H1 (cell line): ENCODE results near the gene CAPN9. TPM values are rescaled to one million over a fixed set of nuclear protein-coding genes. Genes with fewer than 3 reads are reported as not detected.

Experiments used
- CTCF ChIA-PET: fragments of 300-600 bp; sonication (Branson Sonifier 250); formaldehyde crosslinking; loops from one replicate; lab custom pipeline; 2021; ENCODE audit not compliant: partially characterized antibody; lab: Charles Lee
- POLR2A ChIA-PET: fragments of 300-600 bp; sonication (Branson Sonifier 250); formaldehyde crosslinking; loops from one replicate; lab custom pipeline; 2021; ENCODE audit warnings: inconsistent platforms; ENCODE audit not compliant: partially characterized antibody; lab: Charles Lee
- DNase-seq, 2 experiments: peaks; one replicate each; pipeline versions ENCODE4 v3.0.0 to v3.0.0-alpha.2; 2010 to 2022; ENCODE audit warnings: low spot score in 2 of 2, low read depth in 1 of 2, mixed read lengths in 1 of 2
- FAIRE-seq: peaks from 2 replicates; lab custom pipeline; 2011; peaks lifted over from hg19 to GRCh38; lab: Jason Lieb, UNC
- H2AFZ ChIP-seq: 2 replicates; pipeline ENCODE4 v1.8.1; 2012; ENCODE audit warnings: low read length, inconsistent platforms
- H2AK5ac ChIP-seq: 2 replicates; pipeline ENCODE4 v1.6.1; 2013; ENCODE audit warnings: low read depth, low read length
- H2BK120ac ChIP-seq: replicated peaks from 2 replicates; pipeline ENCODE3; 2013; ENCODE audit warnings: low read depth, low read length, inconsistent platforms
- H2BK12ac ChIP-seq: 2 replicates; pipeline ENCODE4 v1.6.1; 2013; ENCODE audit warnings: low read depth, low read length
- H2BK15ac ChIP-seq: 2 replicates; pipeline ENCODE4 v1.6.1; 2013; ENCODE audit warnings: low read length
- H2BK20ac ChIP-seq: 2 replicates; pipeline ENCODE4 v1.6.1; 2013; ENCODE audit warnings: low read length
- H2BK5ac ChIP-seq: 2 replicates; pipeline ENCODE4 v1.6.1; 2013; ENCODE audit warnings: low read depth, low read length
- H3K14ac ChIP-seq: 2 replicates; pipeline ENCODE4 v1.6.1; 2013; ENCODE audit warnings: inconsistent platforms; ENCODE audit not compliant: insufficient read length
- H3K18ac ChIP-seq: 2 replicates; pipeline ENCODE4 v1.6.1; 2013; ENCODE audit warnings: low read length; ENCODE audit errors: extremely low read depth
- H3K23ac ChIP-seq: 2 replicates; pipeline ENCODE4 v1.6.1; 2013; ENCODE audit warnings: inconsistent platforms; ENCODE audit not compliant: insufficient read length
- H3K23me2 ChIP-seq: 2 replicates; pipeline ENCODE4 v1.6.1; 2013; ENCODE audit warnings: low read depth, low read length
- H3K27ac ChIP-seq: 2 replicates; pipeline ENCODE4 v1.6.1; 2011; ENCODE audit warnings: low read depth, low read length, inconsistent platforms
- H3K27me3 ChIP-seq, 4 experiments: replicated peaks in 1 of 4; 1 replicate in 1 of 4; 2 replicates in 3 of 4; pipeline versions ENCODE4 v1.6.1 to v1.8.1; 2011 to 2013; ENCODE audit warnings: low read length in 3 of 4, mild to moderate bottlenecking in 3 of 4, inconsistent platforms in 2 of 4, mixed read lengths in 2 of 4, moderate library complexity in 1 of 4; ENCODE audit not compliant: control insufficient read depth in 3 of 4, insufficient read depth in 3 of 4; ENCODE audit errors: extremely low read depth in 1 of 4
- H3K36me3 ChIP-seq, 4 experiments: 2 replicates each; pipeline versions ENCODE4 v1.6.1 to v1.8.1; 2011 to 2013; ENCODE audit warnings: mild to moderate bottlenecking in 4 of 4, low read length in 3 of 4, moderate library complexity in 2 of 4, control low read depth in 1 of 4, inconsistent platforms in 1 of 4; ENCODE audit not compliant: insufficient read depth in 4 of 4, control insufficient read depth in 2 of 4
- H3K4ac ChIP-seq: replicated peaks from 2 replicates; pipeline ENCODE3; 2013; ENCODE audit warnings: low read length, low read depth, mixed read lengths, inconsistent platforms; ENCODE audit not compliant: insufficient read length
- H3K4me1 ChIP-seq, 4 experiments: replicated peaks in 1 of 4; 1 replicate in 1 of 4; 2 replicates in 3 of 4; pipeline versions ENCODE4 v1.6.1 to v1.8.1; 2011 to 2013; ENCODE audit warnings: low read length in 3 of 4, inconsistent platforms in 2 of 4, mixed read lengths in 1 of 4; ENCODE audit not compliant: insufficient read depth in 4 of 4, control insufficient read depth in 3 of 4
- H3K4me2 ChIP-seq, 2 experiments: 2 replicates each; pipeline versions ENCODE4 v1.6.1 to v1.8.1; 2011 to 2013; ENCODE audit warnings: low read depth in 2 of 2, low read length in 2 of 2, control low read depth in 1 of 2, inconsistent platforms in 1 of 2, mild to moderate bottlenecking in 1 of 2; ENCODE audit not compliant: insufficient read depth in 1 of 2
- H3K4me3 ChIP-seq, 4 experiments: fragments of 200-600, 300-600 bp in 1 of 4; sonication (generic), shearing (Covaris generic), sonication (Bioruptor Twin) in 1 of 4; 2 replicates each; pipeline versions ENCODE4 v1.5.1 to v1.8.1; 2011 to 2016; ENCODE audit warnings: low read length in 4 of 4, low read depth in 3 of 4, control low read depth in 2 of 4, inconsistent platforms in 2 of 4, mild to moderate bottlenecking in 2 of 4, mixed read lengths in 1 of 4, moderate library complexity in 1 of 4; ENCODE audit not compliant: insufficient read depth in 2 of 4; ENCODE audit errors: extremely low read depth in 1 of 4
- H3K56ac ChIP-seq: replicated peaks from 2 replicates; pipeline ENCODE3; 2013; ENCODE audit warnings: low read depth, mild to moderate bottlenecking, mixed read lengths, low read length, inconsistent platforms; ENCODE audit not compliant: insufficient read length
- H3K79me1 ChIP-seq: 2 replicates; pipeline ENCODE4 v1.6.1; 2013; ENCODE audit warnings: low read depth, low read length, control low read depth
- H3K79me2 ChIP-seq, 2 experiments: 2 replicates each; pipeline versions ENCODE4 v1.6.1 to v1.8.1; 2012 to 2013; ENCODE audit warnings: low read length in 2 of 2, mild to moderate bottlenecking in 2 of 2, inconsistent platforms in 1 of 2; ENCODE audit not compliant: insufficient read depth in 2 of 2, control insufficient read depth in 1 of 2
- H3K9ac ChIP-seq, 4 experiments: replicated peaks in 1 of 4; 1 replicate in 1 of 4; 2 replicates in 3 of 4; pipeline versions ENCODE4 v1.6.1 to v1.8.1; 2011 to 2013; ENCODE audit warnings: low read depth in 3 of 4, low read length in 3 of 4, control low read depth in 2 of 4, mild to moderate bottlenecking in 2 of 4, moderate library complexity in 2 of 4, inconsistent platforms in 1 of 4; ENCODE audit errors: extremely low read depth in 1 of 4
- H3K9me3 ChIP-seq, 2 experiments: 2 replicates each; pipeline versions ENCODE4 v1.6.1 to v1.8.1; 2012 to 2013; ENCODE audit warnings: mild to moderate bottlenecking in 2 of 2, moderate library complexity in 2 of 2, control low read depth in 1 of 2, inconsistent platforms in 1 of 2, low read depth in 1 of 2, low read length in 1 of 2, mixed read lengths in 1 of 2; ENCODE audit not compliant: insufficient read depth in 2 of 2
- H4K20me1 ChIP-seq, 2 experiments: replicated peaks in 1 of 2; 2 replicates each; pipeline versions ENCODE3 to v1.8.1; 2011 to 2013; ENCODE audit warnings: inconsistent platforms in 2 of 2, low read length in 2 of 2, mild to moderate bottlenecking in 1 of 2; ENCODE audit not compliant: insufficient read depth in 2 of 2, control insufficient read depth in 1 of 2
- H4K5ac ChIP-seq: 2 replicates; pipeline ENCODE4 v1.6.1; 2013; ENCODE audit warnings: low read length, low read depth, mixed read lengths, inconsistent platforms; ENCODE audit not compliant: insufficient read length
- H4K8ac ChIP-seq: 2 replicates; pipeline ENCODE4 v1.8.0; 2013; ENCODE audit warnings: mild to moderate bottlenecking, moderate library complexity, low read length, inconsistent platforms; ENCODE audit not compliant: insufficient read depth; ENCODE audit errors: extremely low read depth
- H4K91ac ChIP-seq: replicated peaks from 2 replicates; pipeline ENCODE3; 2013; ENCODE audit warnings: low read length, mixed read lengths, inconsistent platforms; ENCODE audit not compliant: insufficient read length
- CTCF ChIP-seq, 3 experiments: IDR thresholded peaks; 1 replicate in 2 of 3; 2 replicates in 1 of 3; pipeline versions ENCODE4 v1.5.1 to v1.6.1; 2011; ENCODE audit warnings: low read length in 3 of 3, mild to moderate bottlenecking in 3 of 3, inconsistent platforms in 2 of 3, low read depth in 1 of 3, moderate library complexity in 1 of 3; ENCODE audit not compliant: insufficient read depth in 1 of 3; ENCODE audit errors: control extremely low read depth in 1 of 3
- EP300 ChIP-seq, 2 experiments: IDR thresholded peaks; 1 replicate in 1 of 2; 2 replicates in 1 of 2; pipeline ENCODE4 v1.6.1; 2011 to 2012; ENCODE audit warnings: low read depth in 2 of 2, low read length in 2 of 2, mild to moderate bottlenecking in 2 of 2, borderline replicate concordance in 1 of 2, inconsistent platforms in 1 of 2, moderate library complexity in 1 of 2
- RAD21 ChIP-seq, 2 experiments: IDR thresholded peaks in 1 of 2; conservative IDR thresholded peaks in 1 of 2; 2 replicates each; pipeline ENCODE4 v1.6.1; 2011; ENCODE audit warnings: low read depth in 2 of 2, low read length in 2 of 2, improper control_type of control experiment in 1 of 2, inconsistent platforms in 1 of 2, mild to moderate bottlenecking in 1 of 2, moderate library complexity in 1 of 2
- SIX5 ChIP-seq: IDR thresholded peaks from 2 replicates; pipeline ENCODE4 v1.6.1; 2011; ENCODE audit warnings: mild to moderate bottlenecking, low read depth, low read length
- TAF1 ChIP-seq: IDR thresholded peaks from 2 replicates; pipeline ENCODE4 v1.6.1; 2011; ENCODE audit warnings: mild to moderate bottlenecking, low read depth, low read length
- TCF12 ChIP-seq: IDR thresholded peaks from 2 replicates; pipeline ENCODE4 v1.6.1; 2011; ENCODE audit warnings: low read depth, mild to moderate bottlenecking, low read length
- WGBS, 2 experiments: shearing (Covaris generic) in 1 of 2; methylation state at CpG; one replicate each; pipeline versions ENCODE4 v1.1.6 to v1.1.7; 2013 to 2015; ENCODE audit warnings: low lambda C conversion rate in 2 of 2, mixed read lengths in 2 of 2, inconsistent platforms in 1 of 2, low coverage in 1 of 2, missing lambda C conversion rate in 1 of 2; ENCODE audit not compliant: insufficient replicate concordance in 2 of 2, insufficient coverage in 1 of 2, insufficient read length in 1 of 2; ENCODE audit errors: extremely low coverage in 1 of 2, missing lambda C conversion rate in 1 of 2; 5-methylcytosine and 5-hydroxymethylcytosine counted together
- polyA plus RNA-seq, 7 experiments: library from polyadenylated mRNA; depleted of rRNA in 3 of 7; stranded (reverse) in 5 of 7; unstranded in 2 of 7; fragments of >200 nt in 5 of 7; fragments of 200-250 nt in 2 of 7; gene quantifications; 1 replicate in 5 of 7; 2 replicates in 1 of 7; 4 replicates in 1 of 7; pipeline versions ENCODE4 v1.2.1 to v1.2.3, GENCODE V29; 2011 to 2013; ENCODE audit warnings: missing spikeins in 2 of 7, mixed read lengths in 2 of 7
- total RNA-seq: library from RNA; stranded (reverse); fragmentation: NEBNext Ultra II Directional; extraction: Animal tissue kit (Norgen Biotek cat#: 25700); gene quantifications from 2 replicates; pipeline ENCODE4 v1.2.1, GENCODE V29; 2021

CAPN9 gene
- total and polyA plus RNA-seq, 2 of the 8 experiments (the other 6 are each of a cell fraction or from before 2014, with no cell fraction given): 0.22 to 0.76 TPM

DNA sequence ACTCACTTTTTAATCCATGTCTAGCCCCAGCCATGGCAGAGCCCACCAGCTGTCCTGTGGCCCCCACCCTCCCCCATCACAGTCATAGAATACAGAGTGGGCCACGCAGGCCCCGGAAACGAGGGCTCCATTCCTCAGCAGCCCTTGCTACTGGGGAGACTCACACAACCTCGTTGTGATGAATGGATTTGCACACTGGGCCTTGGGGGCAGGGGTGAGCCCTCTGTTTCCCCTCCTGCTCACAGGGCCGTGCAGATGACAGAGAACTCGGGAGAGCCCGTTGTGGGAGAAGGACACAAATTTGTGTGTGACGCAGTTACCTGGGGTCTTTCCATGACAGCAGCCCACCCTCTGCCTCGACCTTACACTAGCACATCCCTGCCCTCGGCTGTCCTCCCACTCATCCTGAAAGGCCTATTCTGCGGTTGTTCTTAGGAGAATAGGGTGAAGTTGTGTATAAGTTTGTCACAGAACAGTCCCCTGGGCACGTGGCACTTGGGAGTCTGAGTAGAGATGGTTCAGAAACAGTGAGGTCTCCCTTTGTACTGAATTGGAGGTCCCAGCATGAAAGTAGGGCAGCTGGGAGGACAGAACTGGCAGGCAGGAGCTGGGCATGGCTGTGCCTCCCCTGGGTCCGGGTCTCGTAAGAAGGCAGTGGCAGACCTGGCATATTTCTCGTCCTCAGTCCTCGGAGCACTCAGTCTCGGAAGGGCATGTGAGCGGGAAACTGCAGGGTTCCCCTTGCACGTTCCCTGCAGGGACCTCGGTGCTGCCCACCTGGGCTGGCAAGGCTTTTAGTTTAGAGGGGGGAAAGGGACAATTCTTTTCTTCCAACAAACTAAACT, 40.1 kb upstream of the CAPN9 start:
- Histone ChIP-seq H3K23me2 (no peaks in the 10 kb centered on the region), H3K9me3 (no peaks in the 10 kb centered on the region), H3K27ac (no peak overlapping the region), H4K5ac (no peak overlapping the region), H3K79me2 (no peaks in the 10 kb centered on the region), H3K14ac (no peak overlapping the region), H3K27me3 (no peaks in the 10 kb centered on the region), H3K4me2 (no peak overlapping the region), H3K4me3 (no peak overlapping the region), H2AFZ (no peak overlapping the region), H2BK5ac (no peak overlapping the region), H4K20me1 (no peaks in the 10 kb centered on the region), H3K23ac (no peak overlapping the region), H3K56ac (no peak overlapping the region), H3K4ac (no peak overlapping the region), H3K79me1 (no peaks in the 10 kb centered on the region), H4K91ac (no peak overlapping the region), H3K18ac (no peak overlapping the region), H3K9ac (no peak overlapping the region), H2BK12ac (no peak overlapping the region), H2BK15ac (no peak overlapping the region), H2BK120ac (no peak overlapping the region), H2AK5ac (no peak overlapping the region), H3K4me1 (peaks cover 0 to 4% (median 0%) of the 10 kb centered on the region in 4 experiments; a peak in 2 of 7 replicates), H4K8ac (no peak overlapping the region), H3K36me3 (no peaks in the 10 kb centered on the region), H2BK20ac (no peak overlapping the region)
- ChIA-PET CTCF (interaction anchor here (0.9 to 1.6 kb wide), 2 partner anchors 9 to 22 kb away, joined by 3 to 5 read pairs; no protein-coding TSS in a partner anchor), POLR2A (interaction anchor here (0.6 kb wide), 1 partner anchor 529 kb away, joined by 3 read pairs; no protein-coding TSS in a partner anchor)
- DNase-seq (no peak), FAIRE-seq (no peak)
- 84% methylated on average over 20 of the region's 20 CpGs; no CpG with 5 or more reads in 1 of the 2 experiments for WGBS, 2 experiments
- TF ChIP-seq SIX5 (no peak), CTCF (IDR thresholded peaks at IDR 0.05; ENCODE audit: control extremely low read depth in 1 of 3, insufficient read depth in 1 of 3, low read depth in 1 of 3, low read length in 3 of 3) (no peak), RAD21 (IDR thresholded peaks at IDR 0.05 in 1 of 2, conservative IDR thresholded peaks at IDR 0.05 in 1 of 2; ENCODE audit: low read depth in 2 of 2, low read length in 2 of 2) (no peak), TAF1 (no peak), EP300 (IDR thresholded peaks at IDR 0.05; ENCODE audit: borderline replicate concordance in 1 of 2, low read depth in 2 of 2, low read length in 2 of 2) (no peak), TCF12 (no peak)
